AG08396 (cell line): ENCODE results near the gene AGAP1.

Experiments used
- DNase-seq: peaks from one replicate; pipeline ENCODE4 v3.0.0; 2012; ENCODE audit warnings: low spot score, mixed read lengths

Gene AGAP1

DNA sequence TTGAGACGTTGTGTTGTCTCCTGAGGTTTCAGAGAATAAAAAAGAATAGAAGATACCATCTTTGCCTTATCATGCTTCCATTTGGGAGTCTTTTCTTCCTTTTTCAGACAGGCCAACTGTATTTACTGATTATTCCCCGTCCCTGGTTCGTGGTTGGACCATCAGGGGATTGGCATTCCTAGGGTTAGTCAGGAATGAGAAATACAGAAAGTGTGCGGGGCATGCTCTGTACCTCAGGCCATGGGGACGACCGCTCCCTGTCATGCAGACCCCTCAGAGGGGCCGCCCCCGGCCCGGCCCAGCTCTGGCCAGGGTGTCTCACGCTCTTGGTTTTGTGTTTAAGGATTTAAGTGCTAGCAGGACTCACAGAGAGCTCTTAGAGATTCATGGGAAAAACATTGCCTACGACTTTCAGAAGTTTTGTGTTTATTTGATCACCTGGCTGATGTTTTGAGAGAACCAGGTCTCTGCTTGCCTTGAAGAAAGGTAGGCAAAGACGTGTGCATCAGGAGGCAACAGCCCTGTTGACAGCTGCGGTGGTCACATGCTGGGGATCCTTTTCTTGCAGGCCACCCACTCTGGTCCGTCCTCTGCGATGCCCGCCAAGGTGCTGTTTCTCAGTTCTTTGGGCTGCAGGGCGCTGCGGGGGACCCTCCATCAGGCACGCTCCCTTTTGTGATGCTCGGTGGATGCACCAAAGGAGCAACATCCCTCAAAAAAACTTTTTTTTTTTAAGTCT is 317.8 kb downstream of the AGAP1 start:
- no peak for DNase-seq

DNA sequence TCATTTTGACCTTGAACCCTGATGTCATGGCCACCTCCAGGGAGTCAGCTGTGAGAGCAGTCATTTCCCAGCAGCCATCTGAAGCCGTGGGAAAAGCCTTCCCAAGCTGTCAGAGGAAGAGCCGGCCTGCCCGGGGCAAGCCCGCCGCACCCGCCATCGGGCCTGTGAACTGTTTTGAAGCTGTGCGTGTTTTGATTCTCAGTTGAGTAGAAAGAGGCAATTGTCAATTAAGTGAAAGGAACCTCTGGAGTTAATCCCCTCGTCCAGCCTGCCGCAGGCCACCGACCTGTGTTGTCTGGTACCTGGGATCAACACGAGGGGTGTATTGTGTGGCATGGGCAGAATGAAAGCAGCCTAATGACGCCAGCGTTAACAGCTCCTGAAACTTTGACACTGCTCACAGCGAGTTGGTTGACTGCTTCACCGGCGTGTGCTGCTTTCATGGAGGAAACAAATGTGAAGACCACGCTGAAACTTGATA is 318.4 kb downstream of the AGAP1 start:
- DNase-seq: no peak

DNA sequence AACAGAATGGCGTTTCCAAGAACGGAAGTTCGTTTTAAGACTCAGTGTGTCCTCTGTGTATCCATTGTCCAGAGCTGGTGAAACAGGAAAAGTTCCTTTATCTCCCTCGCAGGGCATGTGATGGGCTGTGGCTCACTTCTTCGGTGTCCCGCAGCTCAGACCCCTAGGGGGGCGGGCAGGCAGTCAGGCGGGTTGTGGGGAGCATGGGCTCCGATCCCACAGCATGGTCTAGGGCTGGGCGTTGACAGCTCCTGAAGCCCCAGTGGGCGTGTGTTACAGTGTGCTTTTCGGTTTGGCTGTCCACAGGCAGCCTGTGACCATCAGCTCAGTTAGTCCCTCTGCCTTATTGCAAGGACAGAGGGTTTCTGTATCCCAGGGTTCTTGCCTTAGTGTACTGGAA is 319.6 kb downstream of the AGAP1 start:
- no peak for DNase-seq

DNA sequence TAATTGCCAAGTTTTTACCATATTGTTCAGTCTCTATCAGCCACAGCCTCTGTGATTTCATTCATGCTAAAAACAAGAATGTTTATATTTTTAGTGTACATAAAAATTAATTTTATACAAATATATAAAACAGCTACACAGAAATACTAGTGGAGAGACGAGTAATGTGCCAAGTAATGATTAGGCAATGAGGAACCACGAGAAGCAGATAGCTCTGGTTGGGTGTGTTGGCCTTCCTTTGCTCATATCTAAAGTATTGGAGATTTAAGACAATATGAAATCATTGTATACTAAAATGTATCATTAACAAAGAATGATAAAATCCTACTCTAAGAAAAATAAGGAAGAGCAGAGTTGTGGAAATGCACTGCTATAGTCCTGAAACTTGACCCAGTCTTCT is 326.7 kb downstream of the AGAP1 start:
- no peak for DNase-seq

DNA sequence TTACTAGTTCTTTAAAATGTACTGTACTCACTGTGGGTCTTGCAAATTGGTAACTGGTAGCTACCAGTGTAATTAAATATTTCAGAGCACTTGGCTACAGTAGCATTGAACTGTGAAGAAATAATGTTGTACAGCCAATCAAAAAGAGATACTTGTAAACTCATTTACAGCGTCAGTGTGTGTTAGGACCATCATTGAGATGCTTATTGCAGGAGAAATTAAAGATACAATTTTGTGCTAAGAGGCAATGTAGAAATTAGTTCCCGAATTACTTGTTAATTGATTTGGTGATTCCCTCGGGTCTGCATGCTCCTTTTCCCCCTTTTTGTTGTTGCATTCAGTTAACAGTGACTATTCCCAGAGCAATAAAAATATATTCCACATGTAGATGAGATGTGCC is 330.5 kb downstream of the AGAP1 start:
- DNase-seq: no peak

DNA sequence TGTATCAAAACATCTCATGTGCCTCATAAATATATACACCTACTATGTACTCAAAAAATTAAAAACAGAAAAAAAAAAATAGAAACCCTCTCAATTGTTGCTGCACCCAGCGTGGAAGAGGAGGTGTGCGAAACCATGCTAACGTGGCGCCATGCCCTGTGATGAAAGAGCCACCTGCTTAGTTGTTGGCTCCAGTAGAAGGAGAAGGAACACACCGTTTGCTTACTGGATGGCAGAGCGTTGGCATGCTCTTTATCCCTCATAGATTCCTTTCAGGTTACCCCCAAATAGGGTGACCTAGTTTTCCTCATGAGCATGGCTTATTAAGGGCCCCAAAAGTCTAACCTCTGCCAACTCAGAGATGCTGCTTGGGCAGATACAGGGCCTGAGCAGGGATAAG is 332.1 kb downstream of the AGAP1 start:
- no peak for DNase-seq

DNA sequence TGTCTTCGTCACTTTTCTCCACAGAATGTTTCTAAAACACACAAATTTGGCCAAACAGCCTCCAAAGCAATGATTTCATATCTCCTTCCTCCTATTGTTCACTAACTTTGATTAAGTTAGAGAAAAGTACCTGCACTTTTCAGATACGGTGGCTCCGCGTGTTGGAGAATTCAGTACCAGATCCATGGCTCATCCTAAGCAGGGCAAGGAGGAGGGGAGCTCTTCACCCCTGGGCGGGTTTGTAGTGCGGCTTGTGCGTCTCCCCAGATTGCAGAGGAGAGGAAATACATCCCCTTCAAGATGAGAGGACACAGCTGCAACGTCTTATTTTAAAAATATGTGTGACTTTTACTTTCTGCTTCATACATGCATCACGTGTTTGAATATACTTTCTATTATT is 333.0 kb downstream of the AGAP1 start:
- no peak for DNase-seq

DNA sequence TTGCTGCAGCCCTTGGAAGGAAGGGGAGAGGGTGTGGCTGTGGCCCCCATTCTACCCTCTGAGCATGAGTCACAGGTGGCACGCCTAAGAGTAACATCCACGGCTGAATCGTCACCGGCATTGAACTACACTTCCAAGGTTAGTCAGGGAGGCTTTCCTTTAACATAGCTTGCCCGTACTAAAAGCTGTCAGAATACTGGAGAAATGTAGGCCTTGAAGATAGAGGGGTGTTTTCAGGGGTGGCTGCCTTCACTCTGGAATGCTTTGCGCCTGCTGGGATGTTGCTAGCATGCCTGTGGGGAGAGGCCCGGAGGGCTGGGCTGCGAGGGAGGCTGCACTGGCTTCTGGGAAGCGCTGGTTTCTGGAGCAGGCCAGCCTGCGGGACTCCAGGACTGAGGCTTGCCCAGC is 333.7 kb downstream of the AGAP1 start:
- no peak for DNase-seq

DNA sequence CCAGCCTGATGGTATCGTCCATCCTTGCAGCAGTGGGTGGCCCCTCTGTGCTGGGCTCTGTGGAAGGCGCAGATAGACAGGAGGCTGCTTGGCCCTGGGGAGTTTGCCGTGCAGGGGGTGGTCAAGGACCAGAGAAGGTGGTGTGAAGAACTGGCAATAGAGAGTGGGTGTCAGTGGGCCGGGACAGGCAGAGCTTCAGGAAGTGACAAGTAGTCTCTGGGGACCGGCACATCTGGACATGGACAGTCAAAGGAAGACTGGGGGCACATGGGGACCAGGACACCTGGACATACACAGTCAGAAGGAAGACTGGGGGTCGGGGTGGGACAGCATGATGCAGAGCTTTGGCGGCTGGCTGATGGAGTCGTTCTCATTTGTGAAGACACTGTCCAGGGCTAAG is 335.9 kb downstream of the AGAP1 start:
- DNase-seq: no peak

DNA sequence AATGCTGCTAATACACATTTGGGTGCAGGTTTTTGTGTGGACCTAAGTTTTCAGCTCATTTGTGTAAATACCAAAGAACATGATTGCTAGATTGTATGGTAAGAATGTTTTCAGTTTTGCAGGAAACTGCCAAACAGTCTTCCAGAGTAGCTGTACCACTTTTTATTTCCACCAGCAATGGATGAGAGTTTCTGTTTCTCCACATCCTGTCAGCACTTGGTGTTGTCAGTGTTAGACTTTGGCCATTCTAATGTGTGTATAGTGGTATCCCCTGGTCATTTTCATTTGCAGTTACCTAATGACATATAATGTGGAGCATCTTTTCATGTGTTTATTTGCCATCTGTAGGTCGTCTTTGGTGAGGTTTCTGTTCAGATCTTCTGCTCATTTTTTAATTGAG is 337.9 kb downstream of the AGAP1 start:
- no peak for DNase-seq

DNA sequence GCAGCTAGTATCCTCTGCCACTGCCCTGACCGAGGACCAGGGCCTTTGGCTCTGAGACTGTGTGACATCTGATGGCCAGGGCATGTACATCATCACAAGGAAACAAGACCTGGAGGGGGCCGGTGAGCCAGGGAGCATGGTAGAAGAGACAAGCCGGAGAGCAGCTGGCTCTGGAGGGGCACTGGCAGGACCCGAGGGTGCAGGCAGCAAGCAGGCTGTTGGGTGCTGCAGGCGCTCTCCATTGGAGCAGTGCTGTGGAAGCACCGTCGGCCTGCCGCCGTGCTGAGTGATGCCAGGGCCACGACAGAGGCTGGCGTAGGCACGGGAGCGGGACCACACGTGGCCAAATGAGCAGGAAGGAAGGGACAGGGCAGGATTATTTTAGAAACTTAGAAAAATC is 339.1 kb downstream of the AGAP1 start:
- no peak for DNase-seq

DNA sequence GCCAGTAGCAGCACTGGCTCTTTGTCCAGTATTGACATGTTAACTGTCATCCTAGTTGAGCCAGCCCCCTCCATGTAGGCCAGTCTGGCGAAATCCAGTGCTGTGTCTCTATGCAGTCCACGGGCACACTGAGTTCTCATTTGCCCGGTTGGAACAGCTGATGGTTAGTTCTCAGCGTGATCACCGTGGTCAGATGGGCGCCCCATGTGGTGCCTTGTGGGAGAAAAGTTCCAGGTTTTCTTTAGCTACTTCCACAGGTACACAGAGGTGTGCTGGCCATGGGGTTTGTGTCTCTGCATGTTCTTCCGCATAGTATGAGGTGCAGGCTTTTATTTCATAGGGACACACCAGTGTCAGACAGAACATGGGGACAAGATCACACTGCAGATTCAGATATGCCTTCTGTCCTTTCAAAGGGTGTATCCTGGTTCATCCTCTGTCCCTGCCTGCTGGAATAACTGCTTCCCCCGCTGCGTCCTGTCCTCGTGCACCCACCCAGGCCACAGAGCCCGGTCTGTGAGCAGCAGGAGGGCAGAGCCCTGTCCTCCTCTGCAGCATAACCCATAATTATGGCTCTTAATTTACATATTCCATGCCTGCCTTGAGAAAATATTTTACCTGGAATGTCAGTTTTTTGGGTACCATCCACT is 340.3 kb downstream of the AGAP1 start:
- DNase-seq: no peak

DNA sequence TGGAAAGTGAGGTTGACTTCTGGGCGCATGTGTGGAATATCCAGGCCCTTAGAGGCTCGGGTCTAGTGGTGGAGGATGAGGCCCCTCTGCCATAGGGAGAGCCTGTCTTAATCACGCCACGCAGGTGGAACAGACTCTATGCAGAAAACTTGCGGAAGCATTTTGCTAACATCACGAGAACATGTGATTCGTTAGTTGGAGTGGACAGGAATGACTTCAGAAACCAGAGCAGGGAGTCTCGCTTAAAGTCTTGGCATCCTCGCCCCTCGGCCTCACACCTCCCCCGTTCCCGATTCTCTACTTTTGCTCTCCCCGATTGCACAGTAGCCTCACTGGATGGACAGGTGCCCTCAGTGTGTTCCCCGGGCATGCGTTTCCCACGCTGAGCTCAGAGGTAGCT is 340.9 kb downstream of the AGAP1 start:
- no peak for DNase-seq

DNA sequence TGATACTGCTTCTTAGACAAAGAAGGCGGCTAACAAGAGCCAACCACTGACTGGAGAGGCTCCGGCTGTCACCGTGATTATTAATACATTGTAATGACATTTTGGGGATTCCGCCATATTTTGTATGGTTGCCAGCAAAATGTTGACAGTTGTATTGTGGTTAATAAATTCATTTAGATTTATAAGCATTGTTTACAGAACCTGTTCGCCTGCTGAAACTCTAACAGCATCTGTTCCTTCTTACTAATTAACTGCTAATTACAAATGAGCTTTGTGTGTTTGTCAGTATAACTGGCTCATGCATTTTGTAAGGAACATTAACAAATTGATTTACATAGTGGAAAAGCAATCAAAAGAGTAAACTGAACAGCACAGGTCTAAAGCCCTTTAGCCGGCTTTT is 342.0 kb downstream of the AGAP1 start:
- no peak for DNase-seq

DNA sequence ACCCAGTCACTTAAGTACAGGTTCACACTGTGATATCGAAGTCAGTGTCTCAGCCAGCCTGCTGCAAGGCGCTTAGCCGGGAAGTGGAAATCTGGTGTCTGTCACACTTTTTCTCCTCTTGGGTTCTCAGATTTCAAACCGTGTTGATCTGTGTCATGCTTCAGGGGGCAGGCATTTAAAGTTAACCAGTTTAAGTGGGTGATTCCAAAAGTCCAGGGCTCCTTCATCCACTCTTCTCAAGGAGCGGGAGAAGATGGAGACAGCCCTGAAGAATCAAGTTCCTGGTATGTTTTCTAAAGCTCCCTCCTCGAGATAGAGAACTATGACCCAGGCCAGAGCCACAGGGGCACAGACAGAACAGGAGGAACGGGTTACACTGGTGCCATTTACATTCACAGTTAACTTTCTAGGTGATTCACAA is 342.7 kb downstream of the AGAP1 start:
- no peak for DNase-seq

DNA sequence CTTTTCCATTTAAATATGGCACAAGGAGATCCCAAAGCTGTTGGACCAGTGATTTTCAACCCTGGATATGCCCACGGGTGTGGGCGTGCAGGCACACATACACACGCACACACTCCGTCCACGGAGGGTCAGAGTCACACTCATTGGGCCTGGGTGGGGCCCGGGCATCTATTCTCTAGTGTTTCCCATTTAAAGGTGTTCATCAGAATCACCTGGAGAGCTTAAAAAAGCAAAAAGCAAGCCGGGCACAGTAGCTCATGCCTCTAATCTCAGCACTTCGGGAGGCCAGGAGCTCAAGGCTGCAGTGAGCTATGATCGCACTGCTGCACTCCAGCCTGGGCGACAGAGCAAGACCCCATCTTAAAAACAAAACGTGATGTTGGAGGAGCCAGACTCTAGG is 345.4 kb downstream of the AGAP1 start:
- DNase-seq: no peak

DNA sequence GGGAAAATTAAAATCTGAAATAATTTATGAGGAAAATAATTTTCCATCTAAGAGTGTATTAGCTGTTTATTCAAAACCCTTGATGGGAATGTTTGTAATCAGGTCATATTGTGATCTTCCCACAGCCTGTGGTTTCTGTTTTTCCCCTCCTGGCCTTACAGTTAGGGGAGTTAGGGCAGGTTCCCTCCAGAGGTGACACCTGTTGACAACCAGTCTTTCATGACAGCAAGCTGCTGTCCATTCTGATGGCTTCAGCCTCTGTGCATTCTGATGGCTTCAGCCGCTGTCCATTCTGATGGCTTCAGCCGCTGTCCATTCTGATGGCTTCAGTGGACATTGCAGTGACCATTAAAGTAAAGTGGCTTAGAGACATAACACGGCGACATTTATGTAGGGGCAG is 346.1 kb downstream of the AGAP1 start:
- no peak for DNase-seq

DNA sequence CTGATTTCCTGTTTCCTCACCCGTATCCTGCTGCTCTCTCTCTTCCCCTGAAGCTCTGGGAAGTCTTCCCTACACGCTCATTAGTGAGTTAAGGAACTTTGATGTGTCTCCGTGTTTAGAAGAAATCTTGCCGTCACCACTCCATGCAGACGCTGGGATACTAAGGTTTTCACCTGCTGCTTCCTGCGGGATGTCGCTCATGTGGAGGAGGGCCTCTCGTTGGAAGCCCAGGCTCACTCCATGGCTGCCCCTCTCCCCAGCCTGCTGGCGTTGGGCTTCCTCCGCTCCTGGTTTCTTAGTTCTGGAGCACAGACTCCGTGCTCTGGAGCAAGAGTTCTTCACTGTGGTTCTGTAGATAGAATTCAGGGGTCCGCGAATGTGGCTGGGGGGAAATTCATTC is 348.0 kb downstream of the AGAP1 start:
- DNase-seq: no peak

DNA sequence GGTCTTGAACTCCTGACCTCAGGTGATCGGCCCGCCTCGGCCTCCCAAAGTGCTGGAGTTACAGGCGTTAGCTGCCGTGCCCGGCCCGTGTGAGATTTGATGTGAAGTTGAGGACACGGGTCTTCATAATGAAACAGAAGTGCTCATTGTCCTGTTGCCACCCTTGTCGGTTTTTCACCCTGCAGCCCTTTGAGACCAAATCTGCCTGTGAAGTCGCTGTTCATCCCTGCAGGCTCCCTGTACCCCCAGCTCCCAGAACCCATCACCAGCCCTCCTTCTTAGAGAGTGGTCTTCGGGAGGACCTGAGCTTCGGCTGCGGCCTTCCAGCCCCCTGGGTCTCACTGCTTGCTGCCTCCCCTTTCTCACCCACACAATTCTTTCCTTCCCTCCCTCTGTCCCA is 349.1 kb downstream of the AGAP1 start:
- DNase-seq: no peak

DNA sequence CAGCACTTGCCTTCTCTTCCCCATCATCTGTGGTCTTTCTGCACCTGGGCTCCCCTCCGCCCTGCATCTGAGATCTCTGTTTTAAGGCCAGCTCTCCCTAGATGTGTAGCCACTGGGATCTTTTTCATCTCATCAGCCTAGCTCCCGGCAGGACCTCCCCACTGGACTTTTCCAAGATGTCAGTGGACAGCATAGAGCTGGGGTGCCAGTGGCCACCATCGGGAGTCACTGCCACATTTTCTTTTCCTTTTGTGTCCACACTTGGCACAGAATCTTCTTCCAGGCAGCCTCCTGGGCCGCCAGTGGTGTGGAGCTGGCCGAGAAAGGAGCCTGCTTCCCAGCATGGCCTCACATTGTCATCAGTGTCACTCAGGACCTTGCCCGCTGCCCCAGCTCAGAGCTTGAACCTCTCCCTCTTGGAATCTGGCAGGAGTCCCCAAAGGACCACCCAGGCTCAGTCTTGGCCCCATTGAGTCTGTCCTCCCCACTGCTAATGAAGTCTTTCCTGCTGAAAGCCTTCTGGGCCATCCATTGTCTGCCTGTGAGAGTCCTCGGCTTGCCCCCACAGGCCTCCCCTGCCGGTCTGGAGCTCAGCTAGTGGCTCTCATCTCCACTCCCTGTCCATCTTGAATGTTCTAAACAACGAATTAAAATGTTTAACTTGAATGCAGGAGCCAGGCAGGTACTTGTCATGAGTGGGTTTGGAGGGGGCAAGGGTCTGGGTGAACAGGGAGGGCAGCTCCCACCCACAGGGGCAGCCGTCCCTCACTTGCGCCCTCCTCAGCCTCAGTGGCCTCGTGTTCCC is 349.9 kb downstream of the AGAP1 start:
- DNase-seq: no peak

DNA sequence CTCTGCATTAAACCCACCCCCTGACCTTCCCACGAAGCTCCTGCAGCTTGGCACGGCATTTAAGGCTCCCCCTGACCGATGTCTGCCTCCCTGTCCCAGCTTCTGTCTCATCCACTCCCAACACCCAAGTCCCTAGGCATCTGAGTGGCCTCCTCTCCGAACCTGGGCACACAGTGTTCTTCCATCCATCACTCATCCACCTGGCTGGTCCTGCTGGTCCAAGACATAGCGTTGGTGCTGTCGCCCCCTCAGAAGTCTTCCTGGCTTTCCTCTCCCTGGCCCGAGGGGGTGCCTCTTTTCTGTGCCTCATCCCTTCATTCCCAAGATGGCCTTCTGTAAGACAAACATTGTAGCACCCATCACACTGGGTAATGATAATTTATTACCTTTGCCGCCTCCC is 350.7 kb downstream of the AGAP1 start:
- DNase-seq: no peak

DNA sequence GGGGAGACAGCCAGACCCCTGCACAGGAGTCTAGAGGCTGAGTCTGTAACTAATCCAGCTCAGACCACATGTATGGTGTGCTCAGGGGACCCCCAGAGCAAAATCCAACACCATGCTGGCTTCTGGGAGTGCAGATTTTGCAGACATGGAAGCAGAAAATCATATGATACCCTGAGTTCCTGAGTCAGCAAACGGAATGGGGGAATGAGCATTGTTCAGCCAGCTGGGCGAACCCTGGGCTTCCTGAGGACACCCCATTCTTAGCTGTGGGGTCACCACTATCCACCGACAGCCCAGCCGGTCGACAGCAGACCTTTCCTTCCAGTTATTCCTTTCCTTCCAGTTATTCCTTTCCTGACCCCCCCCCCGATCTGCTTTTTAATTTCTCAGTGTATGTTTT is 351.4 kb downstream of the AGAP1 start:
- no peak for DNase-seq

DNA sequence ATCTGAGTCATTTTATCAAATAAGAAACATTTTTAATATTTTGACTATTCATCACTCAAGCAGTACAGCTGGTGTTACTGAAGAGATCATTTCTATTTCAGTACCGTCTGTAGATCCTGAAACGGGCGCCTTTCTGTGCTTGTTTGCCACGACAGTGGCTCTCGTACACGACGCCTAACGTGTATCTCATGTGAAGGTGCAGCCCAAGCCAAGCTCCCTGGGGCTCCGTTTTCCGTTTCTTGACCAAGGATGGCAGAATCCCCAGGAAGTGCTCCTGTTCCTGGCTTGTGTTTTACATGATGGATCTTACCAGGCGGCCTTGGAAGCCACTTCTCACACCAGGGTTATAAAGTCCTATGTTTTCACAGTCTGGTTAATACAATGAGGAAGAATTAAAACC is 353.7 kb downstream of the AGAP1 start:
- DNase-seq: no peak
